K562 (cell line): ENCODE measurements around the gene ACSL3. TPM values are rescaled to one million over a fixed set of nuclear protein-coding genes. Genes with fewer than 3 reads are reported as not detected.

ENCODE experiments used
- GABPB2 ChIP-seq: fragments of 250-450 bp; sonication (Bioruptor Pico); conservative IDR thresholded peaks from 2 replicates; pipeline ENCODE4 v1.5.1; 2021; ENCODE audit warnings: mild to moderate bottlenecking
- HES1 ChIP-seq: fragments of 450-650 bp; IDR thresholded peaks from 2 replicates; pipeline ENCODE4 v1.6.1; 2016; ENCODE audit warnings: low read depth, mild to moderate bottlenecking, moderate library complexity
- MEF2D ChIP-seq: conservative IDR thresholded peaks from 2 replicates; pipeline ENCODE4 v1.6.1; 2016; ENCODE audit warnings: low read depth, missing genetic modification characterization, missing compliant biosample characterization
- SRSF9 ChIP-seq: fragments of 200-400 bp; formaldehyde crosslinking; IDR thresholded peaks from 2 replicates; pipeline ENCODE4 v1.6.1; 2017; ENCODE audit warnings: low read depth, low read length, borderline replicate concordance
- TFAM ChIP-seq: fragments of 250-450 bp; sonication (Bioruptor Pico); conservative IDR thresholded peaks from 2 replicates; pipeline ENCODE4 v1.5.0; 2021; ENCODE audit warnings: mild to moderate bottlenecking, moderate library complexity
- XRCC3 ChIP-seq: fragments of 450-650 bp; IDR thresholded peaks from 2 replicates; pipeline ENCODE4 v1.6.1; 2017; ENCODE audit warnings: mild to moderate bottlenecking, moderate library complexity
- ZBTB33 ChIP-seq: sonication (generic); formaldehyde crosslinking; IDR thresholded peaks from 2 replicates; pipeline ENCODE4 v1.8.1; 2023; ENCODE audit warnings: mild to moderate bottlenecking, missing genetic modification reagents
- ZBTB8A ChIP-seq: fragments of 450-650 bp; IDR thresholded peaks from 2 replicates; pipeline ENCODE4 v1.6.1; 2018; ENCODE audit warnings: mild to moderate bottlenecking, moderate library complexity; ENCODE audit not compliant: partially characterized antibody
- ZNF217 ChIP-seq: sonication (generic); formaldehyde crosslinking; IDR thresholded peaks from 2 replicates; pipeline ENCODE4 v1.8.0; 2022; ENCODE audit warnings: mild to moderate bottlenecking, missing genetic modification reagents
- ZNF398 ChIP-seq: fragments of 250-450 bp; sonication (Bioruptor Pico); IDR thresholded peaks from 2 replicates; pipeline ENCODE4 v1.8.0; 2021; ENCODE audit warnings: moderate library complexity, mild to moderate bottlenecking, inconsistent platforms
- polyA plus RNA-seq, 8 experiments: library from polyadenylated mRNA; depleted of rRNA in 4 of 8; stranded (reverse) in 5 of 8; unstranded in 3 of 8; fragments of >200 nt; fragmentation: Nextera tagmentation in 2 of 8; fragmentation: Illumina TruSeq in 1 of 8; extraction: Ambion mirVana in 2 of 8; extraction: Trizol in 1 of 8; gene quantifications; 2 replicates each; pipeline versions ENCODE4 v1.2.1 to v1.2.3, GENCODE V29; 2011 to 2014; ENCODE audit warnings: inconsistent platforms in 1 of 8, missing spikeins in 1 of 8
- total RNA-seq, 7 experiments: library from RNA; depleted of rRNA in 6 of 7; stranded (reverse); fragments of >200 nt in 6 of 7; fragmentation: Illumina TruSeq in 2 of 7; extraction: Trizol in 2 of 7; gene quantifications; 2 replicates each; pipeline versions ENCODE4 v1.2.1 to v1.2.3, GENCODE V29; 2011 to 2021; ENCODE audit warnings: low replicate concordance in 1 of 7
- TF ChIP-seq, protein P1 (sequence below): fragments of 450-650 bp; IDR thresholded peaks from 2 replicates; pipeline ENCODE4 v1.7.0; 2016; ENCODE audit warnings: borderline replicate concordance
- TF ChIP-seq, protein P2 (sequence below): fragments of 250-450 bp; sonication (Bioruptor Pico); IDR thresholded peaks from 2 replicates; pipeline ENCODE4 v1.8.0; 2022; ENCODE audit warnings: moderate library complexity, mild to moderate bottlenecking, inconsistent platforms

The ACSL3 gene
- total and polyA plus RNA-seq, 9 of the 15 experiments (the other 6 are each of a cell fraction or from before 2014, with no cell fraction given) = 21.3 to 123 (median 85.2) TPM

GRCh38 chr2:222830164-222830563 lies 30.7 kb upstream of the ACSL3 start (continued):
- TF ChIP-seq ZNF398 (CRISPR knock-in tag) = no peak
- TF ChIP-seq XRCC3 = no peak
- TF ChIP-seq ZBTB33 (CRISPR knock-in tag) = no peak
- TF ChIP-seq ZNF217 = no peak
- TF ChIP-seq, protein P1, sequence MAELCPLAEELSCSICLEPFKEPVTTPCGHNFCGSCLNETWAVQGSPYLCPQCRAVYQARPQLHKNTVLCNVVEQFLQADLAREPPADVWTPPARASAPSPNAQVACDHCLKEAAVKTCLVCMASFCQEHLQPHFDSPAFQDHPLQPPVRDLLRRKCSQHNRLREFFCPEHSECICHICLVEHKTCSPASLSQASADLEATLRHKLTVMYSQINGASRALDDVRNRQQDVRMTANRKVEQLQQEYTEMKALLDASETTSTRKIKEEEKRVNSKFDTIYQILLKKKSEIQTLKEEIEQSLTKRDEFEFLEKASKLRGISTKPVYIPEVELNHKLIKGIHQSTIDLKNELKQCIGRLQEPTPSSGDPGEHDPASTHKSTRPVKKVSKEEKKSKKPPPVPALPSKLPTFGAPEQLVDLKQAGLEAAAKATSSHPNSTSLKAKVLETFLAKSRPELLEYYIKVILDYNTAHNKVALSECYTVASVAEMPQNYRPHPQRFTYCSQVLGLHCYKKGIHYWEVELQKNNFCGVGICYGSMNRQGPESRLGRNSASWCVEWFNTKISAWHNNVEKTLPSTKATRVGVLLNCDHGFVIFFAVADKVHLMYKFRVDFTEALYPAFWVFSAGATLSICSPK = no peak
- no peak for TF ChIP-seq GABPB2
- TF ChIP-seq, protein P2, sequence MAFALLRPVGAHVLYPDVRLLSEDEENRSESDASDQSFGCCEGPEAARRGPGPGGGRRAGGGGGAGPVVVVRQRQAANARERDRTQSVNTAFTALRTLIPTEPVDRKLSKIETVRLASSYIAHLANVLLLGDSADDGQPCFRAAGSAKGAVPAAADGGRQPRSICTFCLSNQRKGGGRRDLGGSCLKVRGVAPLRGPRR (CRISPR knock-in tag) = no peak
- no peak for TF ChIP-seq ZBTB8A
- peak; percentile 55; the same call in 1 of the 2 replicates for TF ChIP-seq MEF2D (tag)
- no peak for TF ChIP-seq SRSF9
- TF ChIP-seq TFAM (CRISPR knock-in tag) = no peak
- TF ChIP-seq HES1 = 0 out of 2 replicates have a peak, but pooled peaks have one; percentile 29
